HepG2 (cell line): Measurements from ENCODE around the gene LLGL2.

ENCODE experiments used
- ATF6 ChIP-seq: sonication (generic); formaldehyde crosslinking; conservative IDR thresholded peaks from 2 replicates; pipeline ENCODE4 v1.4.0; 2020; ENCODE audit warnings: missing genetic modification reagents
- CREB1 ChIP-seq, 2 experiments: fragments of 450-650 bp in 1 of 2; IDR thresholded peaks; 2 replicates each; pipeline ENCODE4 v1.6.1; 2016 to 2017; ENCODE audit warnings: control low read depth in 1 of 2, mild to moderate bottlenecking in 1 of 2, missing compliant biosample characterization in 1 of 2, missing genetic modification characterization in 1 of 2
- CTCF ChIP-seq: sonication (generic); formaldehyde crosslinking; IDR thresholded peaks from 2 replicates; pipeline ENCODE4 v1.5.0; 2020; ENCODE audit warnings: mild to moderate bottlenecking, missing genetic modification reagents, moderate library complexity
- EHMT2 ChIP-seq: fragments of 200-600 bp; sonication (generic); IDR thresholded peaks from 2 replicates; pipeline ENCODE4 v1.7.0; 2017; ENCODE audit warnings: antibody characterized with exemption, low read depth, low read length, borderline replicate concordance
- GABPA ChIP-seq, 2 experiments: IDR thresholded peaks; 2 replicates each; pipeline ENCODE4 v1.6.1; 2011 to 2016; ENCODE audit warnings: low read depth in 2 of 2, low read length in 1 of 2, missing biosample characterization in 1 of 2, missing genetic modification characterization in 1 of 2
- GTF2F1 ChIP-seq: fragments of 150-350 bp; IDR thresholded peaks from 2 replicates; pipeline ENCODE4 v1.6.1; 2014; ENCODE audit warnings: low read length
- HDAC1 ChIP-seq: sonication (generic); formaldehyde crosslinking; IDR thresholded peaks from 2 replicates; pipeline ENCODE4 v1.5.1; 2020; ENCODE audit warnings: mild to moderate bottlenecking, missing genetic modification reagents
- JUND ChIP-seq: sonication (generic); formaldehyde crosslinking; IDR thresholded peaks from 2 replicates; pipeline ENCODE4 v1.8.0; 2022; ENCODE audit warnings: mild to moderate bottlenecking, missing genetic modification reagents
- NFE2L1 ChIP-seq: sonication (generic); formaldehyde crosslinking; IDR thresholded peaks from 2 replicates; pipeline ENCODE4 v1.4.0; 2020; ENCODE audit warnings: missing genetic modification reagents, mild to moderate bottlenecking, borderline replicate concordance
- REPIN1 ChIP-seq: sonication (generic); formaldehyde crosslinking; IDR thresholded peaks from 2 replicates; pipeline ENCODE4 v1.8.0; 2022; ENCODE audit warnings: missing genetic modification reagents, low read depth, mild to moderate bottlenecking, borderline replicate concordance
- SMAD3 ChIP-seq: sonication (generic); formaldehyde crosslinking; IDR thresholded peaks from 2 replicates; pipeline ENCODE4 v1.4.0; 2020; ENCODE audit warnings: missing genetic modification reagents
- SUZ12 ChIP-seq: fragments of 150-350 bp; IDR thresholded peaks from 2 replicates; pipeline ENCODE4 v1.6.1; 2014; ENCODE audit warnings: low read depth, low read length
- ZNF501 ChIP-seq: sonication (generic); formaldehyde crosslinking; IDR thresholded peaks from 2 replicates; pipeline ENCODE4 v1.5.1; 2020; ENCODE audit warnings: mild to moderate bottlenecking, moderate library complexity, missing genetic modification reagents
- TF ChIP-seq, protein P1 (sequence below), 2 experiments: IDR thresholded peaks; 2 replicates each; pipeline ENCODE4 v1.6.1; 2011 to 2012; ENCODE audit warnings: low read length in 2 of 2, borderline replicate concordance in 1 of 2, low read depth in 1 of 2, mild to moderate bottlenecking in 1 of 2, moderate library complexity in 1 of 2

- TF ChIP-seq CTCF (CRISPR knock-in tag) = no peak
- TF ChIP-seq, protein P1, sequence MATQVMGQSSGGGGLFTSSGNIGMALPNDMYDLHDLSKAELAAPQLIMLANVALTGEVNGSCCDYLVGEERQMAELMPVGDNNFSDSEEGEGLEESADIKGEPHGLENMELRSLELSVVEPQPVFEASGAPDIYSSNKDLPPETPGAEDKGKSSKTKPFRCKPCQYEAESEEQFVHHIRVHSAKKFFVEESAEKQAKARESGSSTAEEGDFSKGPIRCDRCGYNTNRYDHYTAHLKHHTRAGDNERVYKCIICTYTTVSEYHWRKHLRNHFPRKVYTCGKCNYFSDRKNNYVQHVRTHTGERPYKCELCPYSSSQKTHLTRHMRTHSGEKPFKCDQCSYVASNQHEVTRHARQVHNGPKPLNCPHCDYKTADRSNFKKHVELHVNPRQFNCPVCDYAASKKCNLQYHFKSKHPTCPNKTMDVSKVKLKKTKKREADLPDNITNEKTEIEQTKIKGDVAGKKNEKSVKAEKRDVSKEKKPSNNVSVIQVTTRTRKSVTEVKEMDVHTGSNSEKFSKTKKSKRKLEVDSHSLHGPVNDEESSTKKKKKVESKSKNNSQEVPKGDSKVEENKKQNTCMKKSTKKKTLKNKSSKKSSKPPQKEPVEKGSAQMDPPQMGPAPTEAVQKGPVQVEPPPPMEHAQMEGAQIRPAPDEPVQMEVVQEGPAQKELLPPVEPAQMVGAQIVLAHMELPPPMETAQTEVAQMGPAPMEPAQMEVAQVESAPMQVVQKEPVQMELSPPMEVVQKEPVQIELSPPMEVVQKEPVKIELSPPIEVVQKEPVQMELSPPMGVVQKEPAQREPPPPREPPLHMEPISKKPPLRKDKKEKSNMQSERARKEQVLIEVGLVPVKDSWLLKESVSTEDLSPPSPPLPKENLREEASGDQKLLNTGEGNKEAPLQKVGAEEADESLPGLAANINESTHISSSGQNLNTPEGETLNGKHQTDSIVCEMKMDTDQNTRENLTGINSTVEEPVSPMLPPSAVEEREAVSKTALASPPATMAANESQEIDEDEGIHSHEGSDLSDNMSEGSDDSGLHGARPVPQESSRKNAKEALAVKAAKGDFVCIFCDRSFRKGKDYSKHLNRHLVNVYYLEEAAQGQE (IDR thresholded peaks at IDR 0.05; ENCODE audit: borderline replicate concordance in 1 of 2, low read depth in 1 of 2, low read length in 2 of 2) = no peak
- TF ChIP-seq ATF6 (CRISPR knock-in tag) = no peak
- TF ChIP-seq HDAC1 (CRISPR knock-in tag) = no peak
- no peak for TF ChIP-seq REPIN1 (CRISPR knock-in tag)
- TF ChIP-seq NFE2L1 (CRISPR knock-in tag) = no peak
- no peak for TF ChIP-seq GTF2F1
- no peak for TF ChIP-seq CREB1 (IDR thresholded peaks at IDR 0.05)
- no peak for TF ChIP-seq CREB1 (CRISPR knock-in tag; IDR thresholded peaks at IDR 0.05)
- TF ChIP-seq SMAD3 (CRISPR knock-in tag) = no peak
- TF ChIP-seq GABPA (IDR thresholded peaks at IDR 0.05; ENCODE audit: low read depth, low read length) = no peak
- TF ChIP-seq GABPA (CRISPR knock-in tag; IDR thresholded peaks at IDR 0.05; ENCODE audit: low read depth) = no peak
- TF ChIP-seq ZNF501 (CRISPR knock-in tag) = no peak
- no peak for TF ChIP-seq EHMT2
- TF ChIP-seq JUND (CRISPR knock-in tag) = no peak
- no peak for TF ChIP-seq SUZ12
These were observed 4.2 kb upstream of the LLGL2 start for GRCh38 chr17:75521290-75521689.
